Right lobe of liver (tissue), 4 donors: Measurements from ENCODE around the gene DCBLD2.

Experiments
- POLR2A ChIP-seq: fragments of 450-650 bp; IDR thresholded peaks from one replicate; pipeline ENCODE4 v1.6.1; 2017; ENCODE audit warnings: antibody characterized with exemption, mild to moderate bottlenecking
- TF ChIP-seq, protein P1 (sequence below), 4 donors: fragments of 200-600 bp in 3 of 4; fragments of 450-650 bp in 1 of 4; IDR thresholded peaks; one replicate each; pipeline versions ENCODE4 v1.5.1 to v1.8.0; 2016 to 2022; ENCODE audit warnings: antibody characterized with exemption in 4 of 4, mild to moderate bottlenecking in 2 of 4
- donor health status: DM: no; HTN: no; CAD: no.
- donor health status: DM: no; HTN: no; CAD: no.
- donor health status: DM: no; HTN: yes; CAD: no.

DNA sequence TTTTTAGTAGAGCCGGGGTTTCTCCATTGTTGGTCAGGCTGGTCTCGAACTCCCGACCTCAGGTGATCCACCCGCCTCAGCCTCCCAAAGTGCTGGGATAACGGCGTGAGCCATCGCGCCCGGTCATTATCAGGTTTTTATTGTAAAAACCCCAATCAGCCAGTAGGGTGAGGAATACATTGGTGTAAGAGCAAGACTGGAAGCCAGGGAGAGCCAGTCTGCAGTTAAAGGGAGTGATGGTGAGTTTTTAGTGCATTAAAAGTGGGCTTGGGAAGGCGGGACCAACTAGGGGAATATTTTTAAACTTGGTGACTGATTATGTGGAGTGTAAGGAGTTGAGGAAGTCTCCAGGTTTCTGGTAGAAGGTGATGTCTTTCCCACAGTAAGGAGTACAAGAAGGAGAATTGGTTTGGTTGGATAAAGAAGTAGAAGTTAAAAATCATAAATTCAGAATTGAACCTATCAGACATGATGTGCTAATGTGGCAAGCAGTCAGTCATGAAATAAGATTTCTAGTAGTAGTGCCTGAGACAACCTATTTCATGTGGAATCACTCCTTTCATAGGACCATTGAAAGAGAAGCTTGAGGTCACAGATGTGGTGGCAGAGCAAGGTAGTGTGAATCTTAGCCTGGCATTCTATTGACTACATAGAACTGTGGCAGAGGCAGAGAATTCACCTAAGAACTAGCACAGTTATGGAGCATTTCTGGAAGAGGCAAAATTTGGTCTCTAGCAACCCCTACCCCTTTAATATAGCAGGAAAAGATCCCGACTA, 2.4 kb upstream of the DCBLD2 start:
- TF ChIP-seq, protein P1, sequence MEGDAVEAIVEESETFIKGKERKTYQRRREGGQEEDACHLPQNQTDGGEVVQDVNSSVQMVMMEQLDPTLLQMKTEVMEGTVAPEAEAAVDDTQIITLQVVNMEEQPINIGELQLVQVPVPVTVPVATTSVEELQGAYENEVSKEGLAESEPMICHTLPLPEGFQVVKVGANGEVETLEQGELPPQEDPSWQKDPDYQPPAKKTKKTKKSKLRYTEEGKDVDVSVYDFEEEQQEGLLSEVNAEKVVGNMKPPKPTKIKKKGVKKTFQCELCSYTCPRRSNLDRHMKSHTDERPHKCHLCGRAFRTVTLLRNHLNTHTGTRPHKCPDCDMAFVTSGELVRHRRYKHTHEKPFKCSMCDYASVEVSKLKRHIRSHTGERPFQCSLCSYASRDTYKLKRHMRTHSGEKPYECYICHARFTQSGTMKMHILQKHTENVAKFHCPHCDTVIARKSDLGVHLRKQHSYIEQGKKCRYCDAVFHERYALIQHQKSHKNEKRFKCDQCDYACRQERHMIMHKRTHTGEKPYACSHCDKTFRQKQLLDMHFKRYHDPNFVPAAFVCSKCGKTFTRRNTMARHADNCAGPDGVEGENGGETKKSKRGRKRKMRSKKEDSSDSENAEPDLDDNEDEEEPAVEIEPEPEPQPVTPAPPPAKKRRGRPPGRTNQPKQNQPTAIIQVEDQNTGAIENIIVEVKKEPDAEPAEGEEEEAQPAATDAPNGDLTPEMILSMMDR (IDR thresholded peaks at IDR 0.05), result no peak
- no peak for TF ChIP-seq POLR2A
